HG03432 (cell line): ENCODE measurements around the gene CSNK2A3.
"Not testable (repeated sequence)": the region's sequence is repeated elsewhere in the genome, so short reads cannot be mapped to it uniquely, and the experiment has no call there.

Source experiments
- ATAC-seq: cut with Tn5 transposase; IDR thresholded peaks from one replicate; pipeline ENCODE4 v1.9.1; 2021; ENCODE audit warnings: mild to moderate bottlenecking, moderate library complexity; ENCODE audit not compliant: unreplicated experiment

The CSNK2A3 gene

GRCh38 chr11:11352878-11353277 lies at the start of gene CSNK2A3:
Gene CSNK2A3, minus strand, starts transcription at chr11:11353250. Its CDS starts 131 bp downstream, at chr11:11353119.
- not testable (repeated sequence) for ATAC-seq

DNA sequence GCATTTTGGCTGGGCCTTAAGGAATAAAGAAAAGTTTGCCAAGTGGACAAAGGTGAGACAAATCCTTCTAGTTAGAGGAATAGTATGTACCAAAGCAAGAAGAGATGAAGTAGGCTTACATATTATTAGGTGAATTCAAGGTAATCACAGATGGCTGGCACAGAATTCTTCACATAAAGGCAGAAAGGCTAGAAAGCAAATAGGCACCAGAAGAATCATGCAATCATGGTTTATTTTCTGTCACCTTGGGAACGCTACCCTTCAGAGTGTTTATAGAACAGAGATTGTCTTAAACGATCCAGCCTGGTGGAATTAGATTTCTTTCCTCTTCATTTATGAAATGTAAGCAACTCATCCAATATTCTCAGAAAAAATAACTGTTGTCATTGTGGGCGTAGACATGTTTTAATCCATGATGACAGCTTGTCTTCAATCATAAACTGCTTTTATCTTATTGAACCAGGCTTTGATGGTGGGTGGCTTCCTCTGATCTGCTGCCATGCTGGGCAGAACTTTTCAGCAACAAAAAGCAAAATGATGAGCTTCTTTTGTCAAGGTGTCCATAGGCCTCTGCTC lies 49.0 kb upstream of the CSNK2A3 start:
- no peak for ATAC-seq

DNA sequence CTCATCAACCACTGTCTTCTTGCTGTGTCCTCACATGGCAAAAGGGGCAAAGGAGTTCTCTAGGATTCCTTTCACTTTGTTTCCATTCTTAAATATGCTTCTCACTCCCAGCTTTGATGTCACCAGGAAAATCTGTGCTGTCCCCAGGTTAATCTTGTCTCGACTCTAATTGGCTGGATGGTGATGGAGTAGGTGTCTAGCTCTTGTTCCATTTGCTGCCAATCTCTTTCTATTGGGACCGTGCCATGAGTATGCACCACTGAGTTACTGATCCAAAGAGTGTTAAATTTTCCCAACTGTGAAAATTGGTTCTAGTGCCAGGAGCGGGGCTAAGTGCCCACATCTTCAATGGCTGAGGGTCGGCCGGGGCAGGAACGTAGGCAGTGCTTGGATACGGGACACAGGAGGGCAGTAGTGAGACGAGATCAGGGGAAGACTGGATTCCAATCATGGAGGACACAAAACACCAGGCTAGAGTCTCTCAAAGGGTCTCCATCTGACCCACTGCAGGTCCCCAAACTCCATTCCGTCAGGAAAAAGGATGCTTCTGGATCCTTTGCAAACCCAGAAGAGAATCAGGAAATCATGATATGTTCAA lies 47.7 kb upstream of the CSNK2A3 start:
- ATAC-seq = no peak

DNA sequence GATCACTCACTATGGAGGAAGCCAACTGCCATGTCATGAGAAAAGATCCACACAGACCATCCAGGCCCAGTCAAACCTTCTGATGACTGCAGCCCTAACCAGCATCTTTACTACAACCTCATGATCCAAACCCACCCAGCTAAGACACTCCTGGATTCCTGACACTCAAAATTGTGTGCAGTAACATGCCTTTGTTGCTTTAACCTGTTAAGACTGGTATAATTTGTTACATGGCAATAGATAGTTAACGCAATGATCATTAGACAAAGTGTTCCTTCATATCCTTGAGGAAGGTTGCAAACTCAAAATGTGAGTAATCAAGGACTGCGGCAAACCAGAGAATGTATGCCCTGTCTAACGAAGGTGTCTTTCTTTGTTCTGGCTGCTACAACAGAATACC lies 47.1 kb upstream of the CSNK2A3 start:
- ATAC-seq = no peak

GRCh38 chr11:11397781-11398180 lies 44.7 kb upstream of the CSNK2A3 start:
- ATAC-seq = no peak

DNA sequence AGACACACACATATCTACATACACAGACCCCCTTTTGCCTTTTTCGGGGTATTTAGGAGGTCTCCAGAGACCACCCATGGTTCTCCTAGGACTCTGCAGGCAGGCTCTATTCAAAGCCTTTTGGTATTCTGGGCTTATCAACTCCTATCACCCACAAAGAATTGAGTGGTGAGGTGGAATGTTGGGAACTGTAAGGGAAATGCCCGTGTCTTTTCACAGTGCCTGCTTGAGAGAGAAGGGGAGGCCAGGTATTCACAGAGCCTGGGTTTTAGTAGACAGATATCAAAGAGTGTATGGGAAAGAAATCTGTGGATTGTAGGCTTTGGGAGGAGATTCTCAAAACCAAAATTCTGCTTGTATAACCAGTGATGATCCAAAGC lies 44.0 kb upstream of the CSNK2A3 start:
- no peak for ATAC-seq

DNA sequence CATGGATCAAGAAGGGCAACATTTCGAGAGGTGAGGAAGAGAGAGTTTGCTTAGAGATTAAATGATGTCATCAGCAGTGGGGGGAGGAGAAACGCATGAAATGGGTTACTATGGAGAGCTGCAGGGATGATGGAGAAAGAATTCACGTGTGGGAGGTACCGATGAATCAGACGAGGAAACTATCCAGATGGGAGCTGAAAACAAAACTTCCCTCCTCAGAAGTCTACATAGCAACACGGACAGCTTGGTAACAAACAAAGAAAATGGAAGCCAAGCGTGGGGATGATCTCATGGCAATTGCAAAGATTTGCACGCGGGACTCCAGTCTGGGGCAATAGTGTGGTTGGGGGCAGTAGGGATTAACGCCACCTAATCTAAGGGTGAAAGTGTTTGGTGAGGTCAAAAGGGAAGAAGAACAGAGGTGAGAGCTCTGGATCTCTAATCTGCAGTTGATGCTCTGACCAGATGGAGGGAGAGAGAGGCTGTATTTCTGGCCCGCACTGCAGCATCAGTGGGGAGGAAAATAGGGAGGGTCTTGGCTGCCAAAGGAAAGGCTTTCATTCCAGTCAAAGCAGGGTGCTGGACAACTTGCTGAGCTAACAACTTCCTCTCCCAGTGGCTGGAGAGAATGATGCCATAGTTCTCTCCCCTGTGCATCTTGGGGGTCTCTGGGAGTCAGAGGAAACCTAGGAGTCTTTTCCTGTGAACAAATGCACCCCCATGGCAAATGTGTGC lies 43.4 kb upstream of the CSNK2A3 start:
- ATAC-seq = no peak

- no peak for ATAC-seq
These were observed 42.1 kb upstream of the CSNK2A3 start for GRCh38 chr11:11395126-11395525.

DNA sequence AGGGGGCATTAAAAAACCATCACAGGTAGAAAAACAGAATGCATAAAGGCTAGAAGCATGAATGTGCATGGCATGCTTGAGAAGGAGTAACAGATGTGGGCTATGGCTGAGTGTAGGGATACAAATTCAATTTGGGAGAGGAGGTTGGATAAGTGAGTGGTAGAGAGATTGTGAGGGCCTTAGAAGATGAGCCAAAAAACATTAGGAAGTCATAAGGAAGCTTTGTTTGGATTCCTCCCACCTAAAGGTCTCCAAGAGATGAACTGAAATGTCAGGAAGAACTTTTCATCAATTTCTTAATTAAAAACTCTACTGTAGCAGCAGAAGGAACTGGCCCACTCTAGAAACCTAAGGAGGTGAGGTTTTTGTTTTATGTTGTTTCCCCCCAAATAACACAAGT lies 41.2 kb upstream of the CSNK2A3 start:
- ATAC-seq = no peak

- no peak for ATAC-seq
These were observed 38.9 kb upstream of the CSNK2A3 start for GRCh38 chr11:11391796-11392463.

DNA sequence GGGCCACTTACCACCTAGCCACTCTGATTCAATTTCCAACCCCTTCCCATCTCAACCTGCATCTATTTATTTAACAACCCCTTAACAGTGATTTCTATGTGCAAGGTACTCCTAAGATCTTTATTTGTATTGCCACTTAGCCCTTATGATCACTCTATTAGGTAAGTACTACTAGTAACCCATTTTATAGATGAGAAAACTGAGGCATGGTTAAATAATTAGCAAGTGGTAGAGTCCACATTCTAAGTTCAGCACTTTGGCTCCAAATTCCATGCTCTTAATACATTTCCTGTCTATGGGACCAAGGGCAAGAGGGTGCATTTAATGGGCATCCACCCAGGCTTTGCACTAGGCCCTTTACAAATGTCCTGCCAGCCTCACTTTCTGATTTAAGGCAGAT lies 38.1 kb upstream of the CSNK2A3 start:
- no peak for ATAC-seq

GRCh38 chr11:11390068-11390771 lies 37.2 kb upstream of the CSNK2A3 start:
- ATAC-seq = no peak

DNA sequence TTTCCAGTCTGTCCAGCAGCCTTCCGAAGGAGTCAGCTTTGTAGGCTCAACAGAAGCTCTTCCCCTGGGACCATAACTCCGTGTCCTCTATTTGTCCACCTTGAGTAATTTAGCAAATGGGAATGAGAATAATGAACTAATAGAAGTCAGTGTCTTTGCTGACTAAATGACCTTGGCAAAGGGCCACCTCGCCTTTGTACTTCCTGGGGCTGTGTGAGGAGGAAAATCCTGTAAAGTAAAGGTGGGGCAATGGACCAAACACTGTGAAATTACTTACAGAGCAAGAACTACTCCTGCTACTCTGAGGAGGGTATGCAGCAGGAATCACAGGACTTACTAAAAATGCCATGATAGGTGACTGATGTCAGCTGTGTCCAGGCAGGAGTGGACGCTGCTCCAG lies 36.2 kb upstream of the CSNK2A3 start:
- ATAC-seq = no peak

- ATAC-seq = no peak
These were observed 34.7 kb upstream of the CSNK2A3 start for GRCh38 chr11:11387622-11388305.

DNA sequence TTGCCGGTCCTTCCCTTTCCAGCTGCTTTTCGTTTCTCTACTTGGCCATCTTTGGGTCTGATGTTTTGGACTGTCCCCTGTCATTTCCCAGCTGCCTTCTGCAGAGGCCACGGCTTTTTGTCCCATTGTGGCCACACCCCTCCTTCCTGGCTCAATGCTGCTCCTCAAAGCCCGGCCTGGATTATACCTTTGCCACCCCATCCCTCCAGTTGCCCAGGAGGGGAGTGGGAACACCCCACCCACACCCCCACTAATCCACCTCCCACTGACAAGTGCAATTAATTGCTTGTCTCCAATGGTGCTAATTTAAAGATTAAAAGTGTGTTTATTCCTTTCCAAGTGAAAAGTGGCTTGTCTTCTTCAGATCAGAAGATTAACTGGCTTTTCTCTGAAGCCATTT lies 34.2 kb upstream of the CSNK2A3 start:
- ATAC-seq = no peak

GRCh38 chr11:11384829-11385228 lies 31.8 kb upstream of the CSNK2A3 start:
- ATAC-seq = no peak

GRCh38 chr11:11383995-11384394 lies 30.9 kb upstream of the CSNK2A3 start:
- ATAC-seq = no peak

GRCh38 chr11:11382858-11383532 lies 29.9 kb upstream of the CSNK2A3 start:
- no peak for ATAC-seq

- no peak for ATAC-seq
These were observed 28.5 kb upstream of the CSNK2A3 start for GRCh38 chr11:11381471-11382105.

- no peak for ATAC-seq
These were observed 27.8 kb upstream of the CSNK2A3 start for GRCh38 chr11:11380883-11381282.
